DMS79 treated with DMSO at 0.1 percent for 48 hours (cell line): ENCODE results near the gene TEX9.
"Not testable (repeated sequence)": the region's sequence is repeated elsewhere in the genome, so short reads cannot be mapped to it uniquely, and the experiment has no call there.

Source experiments
- DNase-seq: peaks from one replicate; lab custom pipeline; 2025; lab: John Stamatoyannopoulos, UW

TEX9 gene

DNA sequence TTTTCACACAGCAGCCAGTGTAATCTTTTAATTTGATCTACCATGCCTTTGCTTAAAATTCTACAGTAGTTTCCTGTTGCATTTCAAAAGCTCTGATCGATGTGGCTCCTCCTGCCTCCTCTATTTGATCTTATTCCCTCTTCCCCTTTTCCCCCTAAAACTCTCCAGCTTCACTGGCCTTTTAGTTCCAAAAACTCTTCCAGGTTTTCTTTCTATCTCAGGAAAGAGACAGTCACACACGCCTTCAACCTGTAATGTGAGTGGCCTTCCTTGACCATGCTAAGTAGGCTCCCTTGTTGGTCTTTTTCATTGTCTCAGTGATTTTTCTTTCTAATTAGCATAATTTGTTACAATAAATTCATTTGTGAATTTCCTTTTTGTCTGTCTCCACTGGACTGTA is 985 bp downstream of the TEX9 start:
- no peak for DNase-seq

DNA sequence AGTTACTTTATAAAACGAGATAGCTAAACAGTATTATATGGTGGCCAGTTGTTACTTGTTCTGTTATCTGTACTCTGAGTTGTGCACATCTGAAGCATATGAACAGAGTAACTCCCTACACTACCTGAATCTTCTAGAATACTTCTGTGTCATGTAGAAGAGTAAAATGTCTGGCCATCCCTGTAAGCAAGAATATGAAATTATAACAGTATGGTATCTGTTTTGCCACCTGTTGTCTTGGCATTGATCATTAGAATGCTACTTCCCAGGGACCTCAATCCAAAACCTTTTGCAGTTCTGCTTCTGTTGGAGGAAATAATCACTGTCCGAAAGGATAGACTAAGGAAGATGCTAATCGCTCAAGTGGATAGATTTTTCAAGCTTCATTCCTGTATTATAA is 1.9 kb downstream of the TEX9 start:
- no peak for DNase-seq

DNA sequence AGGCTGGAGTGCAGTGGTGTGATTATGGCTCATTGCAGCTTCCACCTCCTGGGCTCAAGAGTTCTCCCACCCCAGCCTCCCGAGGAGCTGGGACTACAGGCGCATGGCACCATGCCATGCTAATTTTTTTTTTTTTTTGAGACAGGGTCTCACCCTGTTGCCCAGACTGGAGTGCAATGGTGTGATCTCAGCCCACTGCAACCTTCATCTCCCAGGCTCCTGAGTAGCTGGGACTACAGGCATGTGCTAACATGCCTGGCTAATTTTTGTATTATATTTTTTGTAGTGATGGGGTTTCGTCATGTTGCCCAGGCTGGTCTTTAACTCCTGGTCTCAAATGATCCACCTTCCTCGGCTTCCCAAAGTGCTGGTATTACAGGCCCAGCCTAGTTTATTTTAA is 4.0 kb downstream of the TEX9 start:
- no peak for DNase-seq

DNA sequence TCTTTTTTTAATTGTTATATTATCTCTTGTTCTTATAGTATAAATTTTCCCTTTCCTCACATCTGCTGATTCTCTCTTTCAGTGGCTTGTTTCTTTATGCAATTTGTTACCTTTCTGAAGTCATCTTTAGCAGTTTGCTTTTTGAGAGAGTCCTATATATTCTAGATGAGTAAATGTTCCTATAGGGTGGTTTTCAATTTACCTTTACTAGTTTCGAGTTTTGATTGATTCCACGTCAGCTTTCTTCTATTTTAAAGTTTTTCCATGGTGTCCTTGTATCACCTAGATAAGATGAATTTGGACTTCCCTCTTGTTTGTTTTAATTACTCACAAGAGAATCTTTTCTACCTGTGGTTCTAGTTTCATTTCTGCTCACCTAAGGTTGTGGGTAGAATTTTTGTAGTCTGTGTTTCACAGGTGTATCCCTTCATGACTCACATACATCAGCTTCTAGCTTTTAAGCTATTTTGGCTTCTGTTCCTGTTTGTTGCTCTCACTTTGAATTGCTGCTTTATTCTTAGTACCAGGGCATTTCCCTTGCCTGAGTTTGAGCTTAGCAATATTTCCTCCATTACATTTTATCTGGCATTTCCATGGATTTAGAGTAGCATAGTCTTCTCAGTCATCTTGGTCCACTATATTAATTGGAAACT is 6.4 kb downstream of the TEX9 start:
- no peak for DNase-seq

DNA sequence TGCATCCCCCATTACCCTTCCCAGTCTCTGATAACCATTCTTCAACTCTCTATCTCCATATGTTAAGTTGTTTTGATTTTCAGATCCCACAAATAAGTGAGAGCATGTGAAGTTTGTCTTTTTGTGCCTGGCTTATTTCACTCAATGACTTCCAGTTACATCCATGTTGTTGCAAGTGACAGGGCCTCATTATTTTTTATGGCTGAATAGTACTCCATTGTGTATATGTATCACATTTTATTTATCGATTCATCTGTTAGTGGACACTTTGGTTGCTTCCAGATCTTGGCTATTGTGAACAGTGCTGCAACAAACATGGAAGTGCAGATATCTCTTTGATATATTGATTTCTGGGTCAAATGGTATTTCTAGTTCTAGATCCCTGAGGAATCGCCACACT is 9.5 kb downstream of the TEX9 start:
- DNase-seq = not testable (repeated sequence)

DNA sequence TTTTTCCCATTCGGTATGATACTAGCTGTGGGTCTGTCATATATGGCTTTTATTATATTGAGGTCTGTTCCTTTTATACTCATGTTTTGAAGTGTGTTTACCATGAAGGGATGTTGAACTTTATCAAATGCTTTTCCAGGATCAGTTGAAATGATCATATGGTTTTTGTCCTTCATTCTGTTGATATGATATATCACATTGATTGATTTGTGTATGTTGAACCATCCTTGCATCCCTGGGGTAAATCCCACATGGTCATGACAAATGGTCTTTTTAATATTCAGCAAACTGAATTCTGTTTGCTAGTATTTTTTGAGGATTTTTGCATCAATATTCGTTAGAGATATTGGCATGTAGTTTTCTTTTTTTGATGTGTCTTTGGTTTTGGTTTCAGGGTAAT is 12.6 kb downstream of the TEX9 start:
- DNase-seq = not testable (repeated sequence)

DNA sequence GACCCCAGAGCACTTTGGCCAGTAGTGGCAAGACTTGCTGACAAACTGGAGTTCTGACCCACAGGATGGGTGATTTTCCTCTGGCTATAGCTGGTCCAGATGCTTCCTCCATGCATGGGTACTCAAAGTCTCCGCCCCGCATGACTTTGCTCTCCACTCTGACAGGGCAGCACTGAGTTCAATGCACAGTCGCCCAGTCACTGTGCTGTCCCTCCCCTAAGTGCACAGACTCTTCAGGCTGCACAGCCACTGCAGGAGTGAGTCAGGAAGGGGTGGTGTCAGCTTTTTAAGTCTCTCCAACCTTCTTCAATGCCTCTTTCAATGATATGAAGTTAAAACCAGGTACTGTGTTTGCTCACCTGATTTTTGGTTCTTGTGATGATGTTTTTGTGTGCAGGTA is 17.8 kb downstream of the TEX9 start:
- no peak for DNase-seq

DNA sequence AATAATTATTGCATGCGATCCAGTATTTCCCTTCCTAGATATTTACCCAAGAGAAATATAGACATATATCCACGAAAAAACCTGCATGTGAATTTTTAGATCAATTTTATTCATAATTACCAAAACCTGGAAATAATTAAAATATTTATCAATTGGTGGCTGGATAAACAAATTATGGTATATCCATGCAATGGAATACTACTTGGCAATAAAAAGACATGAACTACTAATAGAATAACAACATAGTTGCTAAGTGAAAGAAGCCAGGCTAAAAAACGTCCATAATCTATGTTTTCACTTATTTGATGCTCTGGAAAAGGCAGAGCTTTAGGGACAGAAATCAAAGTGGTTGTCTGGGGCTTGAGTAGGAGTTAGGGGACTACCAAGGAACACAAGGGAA is 20.7 kb downstream of the TEX9 start:
- no peak for DNase-seq

DNA sequence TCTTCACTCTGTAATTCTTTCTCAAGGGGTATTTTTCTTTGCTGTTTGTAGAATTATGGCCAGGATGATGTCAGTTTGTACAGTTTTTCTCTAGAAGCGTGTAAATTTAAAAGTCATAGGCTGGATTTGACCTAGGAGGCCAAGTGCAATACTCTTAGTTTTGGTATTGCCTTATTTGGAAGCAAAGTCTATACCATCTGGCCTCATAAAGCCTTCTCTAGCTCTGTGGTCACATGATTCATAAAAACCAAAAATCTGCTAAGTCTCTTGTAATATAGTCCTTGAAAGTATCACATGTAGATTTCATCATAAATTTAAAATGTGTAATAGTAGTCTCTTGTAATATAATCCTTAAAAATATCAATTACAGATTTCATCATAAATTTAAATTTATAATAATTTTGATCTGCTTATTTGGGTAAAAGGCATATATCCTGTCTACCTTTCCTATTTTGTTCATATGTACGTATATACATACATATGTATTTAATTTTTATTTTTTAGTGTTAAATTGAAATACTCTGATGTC is 25.6 kb downstream of the TEX9 start:
- no peak for DNase-seq

DNA sequence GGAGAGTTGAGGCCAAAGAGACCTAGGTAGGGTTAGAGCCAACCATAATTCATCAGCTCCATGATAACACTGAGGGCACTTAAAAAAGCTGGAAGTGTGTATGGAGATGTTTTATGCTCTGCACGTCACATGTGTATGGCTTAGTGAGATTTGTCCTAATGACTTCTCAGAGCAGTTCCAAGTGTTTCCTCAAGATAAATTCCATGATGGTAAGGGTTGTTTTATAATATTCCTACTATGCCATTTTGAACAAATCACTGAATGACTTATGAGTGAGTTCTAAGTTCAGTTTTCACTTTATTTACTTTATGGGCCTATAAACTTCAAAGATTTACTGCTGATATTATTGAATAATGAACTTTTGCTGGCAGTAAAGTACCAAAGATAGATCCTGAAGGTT is 28.1 kb downstream of the TEX9 start:
- no peak for DNase-seq

DNA sequence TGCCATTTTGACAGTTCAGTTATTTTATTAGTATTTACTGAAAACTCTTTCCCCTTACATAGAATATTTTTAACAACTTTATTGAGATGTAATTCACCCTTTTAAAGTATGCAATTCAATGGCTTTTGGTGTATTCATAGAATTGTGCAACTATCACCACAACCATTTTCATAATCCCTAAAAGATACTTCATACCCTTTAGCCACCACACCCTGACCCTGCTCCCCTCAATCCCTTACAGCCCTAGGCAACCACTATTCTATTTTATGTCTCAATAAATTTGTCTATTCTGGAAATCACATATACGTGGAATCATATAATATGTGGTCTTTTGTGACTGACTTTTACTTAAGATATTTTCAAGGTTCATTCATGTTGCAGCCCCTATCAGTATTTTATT is 29.7 kb downstream of the TEX9 start:
- no peak for DNase-seq

DNA sequence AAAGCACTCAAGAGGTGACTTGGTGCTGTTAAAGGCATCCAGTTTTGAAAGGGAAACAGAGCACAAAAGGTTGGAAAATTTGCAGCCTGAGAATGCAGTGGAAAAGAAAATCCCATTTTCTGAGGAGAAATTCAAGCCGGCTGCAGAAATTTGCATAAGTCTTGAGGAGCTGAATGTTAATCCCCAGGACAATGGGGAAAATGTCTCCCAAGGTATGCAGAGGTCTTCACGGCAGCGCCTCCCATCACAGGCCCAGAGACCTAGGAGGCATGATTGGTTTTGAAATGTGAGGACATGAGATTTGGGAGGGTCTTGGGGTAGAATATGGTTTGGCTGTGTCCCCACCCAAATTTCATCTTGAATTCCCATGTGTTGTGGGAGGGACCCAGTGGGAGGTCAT is 32.1 kb downstream of the TEX9 start:
- not testable (repeated sequence) for DNase-seq

DNA sequence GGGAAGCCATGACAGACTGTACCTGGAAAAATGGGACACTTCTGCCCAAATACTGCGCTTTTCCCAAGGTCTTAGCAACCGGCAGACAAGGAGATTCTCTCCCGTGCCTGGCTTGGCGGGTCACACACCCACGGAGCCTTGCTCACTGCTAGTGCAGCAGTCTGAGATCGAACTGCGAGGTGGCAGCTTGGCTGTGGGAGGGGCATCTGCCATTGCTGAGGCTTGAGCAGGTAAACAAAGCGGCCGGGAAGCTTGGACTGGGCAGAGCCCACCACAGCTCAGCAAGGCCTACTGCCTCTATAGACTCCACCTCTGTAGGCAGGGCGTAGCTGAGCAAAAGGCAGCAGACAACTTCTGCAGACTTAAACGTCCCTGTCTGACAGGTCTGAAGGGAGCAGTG is 34.0 kb downstream of the TEX9 start:
- DNase-seq = not testable (repeated sequence)

DNA sequence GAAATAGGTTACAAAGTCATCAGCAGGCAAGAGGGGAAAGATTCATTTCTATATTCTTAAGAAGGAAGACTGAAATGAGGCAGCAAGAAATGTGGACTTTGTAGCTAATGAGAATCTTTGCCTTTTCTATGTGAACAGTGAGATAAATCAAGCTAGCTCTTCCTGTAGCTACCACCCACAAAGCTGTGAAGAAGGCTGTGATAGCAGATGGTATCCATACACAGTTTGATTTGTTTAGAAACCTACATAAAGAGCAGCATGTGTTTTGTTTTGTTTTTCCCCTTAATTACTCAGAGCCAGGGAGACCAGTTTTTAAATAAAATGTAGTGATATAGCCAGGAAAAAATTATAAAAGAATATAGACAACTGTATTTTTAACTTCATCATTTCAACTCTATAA is 45.5 kb downstream of the TEX9 start:
- no peak for DNase-seq

DNA sequence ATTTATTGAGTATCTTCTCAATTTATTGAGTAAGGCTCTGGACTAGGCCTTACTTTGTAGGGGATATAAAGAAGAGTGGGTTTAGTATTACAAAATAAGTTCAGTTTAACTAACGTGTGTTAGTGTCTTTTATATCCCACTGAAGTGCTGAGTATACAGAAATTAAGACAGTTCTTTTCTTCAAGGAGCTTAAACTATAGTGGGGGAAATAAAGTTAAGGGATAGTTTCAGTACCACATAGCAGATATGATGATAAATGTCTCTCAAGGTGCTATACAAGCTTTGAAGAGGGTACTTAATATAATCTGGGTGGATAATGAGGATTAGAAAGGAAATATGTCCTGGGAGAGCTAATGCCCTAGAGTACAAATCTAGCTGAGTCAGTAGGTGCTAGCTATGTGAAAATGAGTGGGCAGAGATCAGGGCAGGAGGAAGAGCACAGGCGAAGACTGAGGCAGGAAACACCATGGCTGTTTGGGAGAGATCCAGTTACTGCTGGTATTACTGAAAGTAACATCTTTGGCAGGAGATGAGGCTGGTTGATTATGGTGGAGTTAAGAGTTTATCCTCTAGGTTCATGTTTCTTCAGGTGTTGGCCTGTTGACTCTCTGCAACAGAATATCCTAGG is 46.0 kb downstream of the TEX9 start:
- DNase-seq = no peak

DNA sequence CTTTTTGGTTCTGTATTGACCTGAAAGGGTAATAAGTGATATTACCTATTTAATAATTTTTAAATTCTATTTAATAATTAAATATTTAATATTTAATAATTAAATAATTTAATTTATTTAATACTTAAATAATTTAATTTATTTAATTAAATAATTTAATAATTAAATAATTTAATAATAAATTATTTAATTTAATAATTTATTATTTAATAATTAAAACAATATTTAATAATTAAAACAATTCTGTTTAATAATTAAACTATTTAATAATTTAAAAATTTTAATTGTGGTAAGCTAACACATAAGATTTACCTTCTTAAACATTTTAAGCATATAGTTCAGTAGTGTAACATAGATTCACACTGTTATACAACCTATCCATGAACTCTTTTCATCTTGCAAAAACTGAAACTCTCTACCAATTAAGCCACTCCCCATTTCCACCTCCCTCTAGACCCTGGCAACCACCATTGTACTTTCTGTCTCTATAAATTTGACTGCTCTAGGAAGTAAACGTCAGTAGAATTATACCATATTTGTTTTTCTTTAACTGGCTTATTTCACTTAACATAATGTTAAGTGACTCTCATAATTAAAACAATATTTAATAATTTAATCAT is 48.0 kb downstream of the TEX9 start:
- DNase-seq = not testable (repeated sequence)

DNA sequence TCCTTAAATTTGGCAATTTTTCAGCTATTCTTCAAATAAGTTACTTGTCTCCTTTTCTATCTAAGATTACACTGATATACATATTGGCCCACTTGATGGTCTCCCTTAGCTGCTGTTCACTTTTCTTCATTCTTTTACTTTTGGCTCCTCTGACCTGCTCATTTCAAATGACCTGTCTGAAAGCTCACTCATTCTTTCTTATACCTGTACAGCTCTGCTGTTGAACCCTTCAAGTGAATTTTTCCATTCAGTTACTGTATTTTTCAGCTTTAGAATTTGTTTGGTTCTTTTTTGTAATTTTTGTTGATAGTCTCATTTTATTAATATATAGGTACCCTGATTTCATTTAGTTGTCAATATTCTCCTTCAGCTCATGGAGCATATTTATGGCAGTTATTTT is 60.0 kb downstream of the TEX9 start:
- no peak for DNase-seq

DNA sequence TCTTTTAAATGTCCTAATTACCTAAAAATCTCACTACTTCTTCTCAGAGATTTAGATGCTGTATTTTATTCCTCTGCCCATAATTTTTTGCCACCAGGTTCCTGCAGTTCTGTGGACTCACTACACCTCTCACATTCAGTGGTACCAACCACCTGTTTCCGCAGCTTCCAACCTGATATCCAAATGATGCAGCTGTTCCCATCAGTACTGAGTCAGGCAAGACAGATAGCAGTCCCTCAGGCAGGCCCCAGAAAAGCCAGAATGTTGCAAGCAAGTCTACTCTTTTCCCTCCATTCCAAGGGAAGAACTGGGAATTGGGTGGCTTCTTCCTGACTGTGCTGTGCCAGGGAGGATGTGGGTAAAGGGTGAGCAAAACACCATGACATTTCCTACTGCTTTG is 60.8 kb downstream of the TEX9 start:
- DNase-seq = no peak

DNA sequence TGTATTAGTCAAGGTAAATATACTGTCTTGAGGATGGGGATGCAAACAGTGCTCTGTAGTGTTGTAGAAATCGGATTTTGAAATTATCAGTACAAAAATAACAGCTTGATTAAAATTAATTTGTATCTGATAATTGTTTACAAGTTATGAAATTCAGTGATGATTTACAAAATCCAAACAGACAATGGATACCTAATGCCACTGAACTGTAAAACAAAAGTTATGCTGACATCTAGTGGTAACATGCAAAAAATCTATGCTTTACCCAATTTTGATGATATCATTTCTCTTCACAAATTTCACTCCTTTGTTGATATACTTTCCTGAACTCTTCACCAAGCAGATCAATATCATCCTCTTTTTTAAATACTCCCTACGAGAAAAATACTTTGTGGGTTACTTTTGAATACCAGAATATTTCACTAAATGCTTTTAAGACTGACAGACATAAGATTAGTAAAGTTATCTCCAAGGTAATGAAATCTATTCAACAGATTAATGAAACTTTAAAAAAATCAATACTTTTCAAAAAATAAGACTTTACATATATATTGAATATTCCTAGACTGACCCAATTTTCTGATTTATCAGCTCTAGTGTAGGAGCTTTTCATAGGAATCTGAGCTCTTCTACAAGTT is 63.7 kb downstream of the TEX9 start:
- peak; percentile 33 for DNase-seq

DNA sequence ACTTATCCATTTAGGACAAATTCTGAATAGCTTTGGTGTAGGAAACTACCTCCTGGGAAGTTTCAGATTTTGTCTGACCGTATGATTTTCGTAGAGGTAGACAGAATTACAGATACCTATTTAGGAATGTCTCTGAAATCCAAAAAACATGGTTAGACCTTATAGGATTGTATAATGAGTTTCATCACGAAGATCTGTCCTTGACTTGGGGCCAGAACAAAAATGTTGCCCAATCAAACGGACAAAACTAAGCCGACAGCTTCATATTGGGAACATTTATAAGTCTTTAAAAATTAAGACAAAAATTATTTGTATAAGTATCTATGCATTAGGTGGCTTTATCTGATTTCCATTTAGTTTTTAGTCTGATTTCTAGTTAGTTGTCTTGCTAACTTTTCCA is 67.1 kb downstream of the TEX9 start:
- no peak for DNase-seq

DNA sequence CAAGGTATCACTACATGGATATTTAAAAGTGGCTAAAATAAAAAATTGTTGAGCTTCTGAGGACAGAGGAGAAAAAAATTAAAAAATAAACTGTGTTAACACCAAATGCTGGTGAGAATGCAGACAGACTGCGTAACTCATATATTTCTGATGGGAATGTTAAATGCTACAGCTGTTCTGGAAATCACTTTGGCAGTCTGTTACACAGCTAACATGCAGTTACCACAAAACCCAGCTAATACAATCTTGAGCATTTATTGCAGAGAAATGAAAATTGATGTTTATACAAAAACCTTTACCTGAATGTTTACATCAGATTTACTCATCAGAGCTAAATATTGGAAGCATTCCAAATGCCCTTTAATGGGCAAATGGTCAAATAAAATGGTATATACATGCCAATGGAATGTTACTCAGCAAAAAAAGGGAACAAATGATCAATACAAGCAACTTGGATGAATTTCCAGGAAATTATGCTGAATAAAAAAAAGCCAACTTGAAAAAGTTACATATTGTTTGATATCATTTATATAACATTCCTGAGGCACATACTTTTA is 75.1 kb downstream of the TEX9 start:
- no peak for DNase-seq

DNA sequence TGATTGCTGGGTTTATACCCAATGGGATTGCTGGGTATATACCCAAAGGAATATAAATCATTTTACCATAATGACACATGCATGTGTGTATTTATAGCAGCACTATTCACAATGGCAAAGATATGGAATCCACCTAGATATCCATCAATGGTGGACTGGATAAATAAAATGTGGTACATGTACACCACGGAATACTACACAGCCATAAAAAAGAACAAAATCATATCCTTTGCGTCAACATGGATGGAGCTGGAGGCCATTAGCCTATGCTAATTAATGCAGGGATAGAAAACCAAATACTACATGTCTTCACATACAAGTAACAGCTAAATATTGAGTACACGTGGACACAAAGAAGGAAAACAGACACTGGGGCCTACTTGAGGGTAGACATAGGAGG is 77.1 kb downstream of the TEX9 start:
- no peak for DNase-seq

DNA sequence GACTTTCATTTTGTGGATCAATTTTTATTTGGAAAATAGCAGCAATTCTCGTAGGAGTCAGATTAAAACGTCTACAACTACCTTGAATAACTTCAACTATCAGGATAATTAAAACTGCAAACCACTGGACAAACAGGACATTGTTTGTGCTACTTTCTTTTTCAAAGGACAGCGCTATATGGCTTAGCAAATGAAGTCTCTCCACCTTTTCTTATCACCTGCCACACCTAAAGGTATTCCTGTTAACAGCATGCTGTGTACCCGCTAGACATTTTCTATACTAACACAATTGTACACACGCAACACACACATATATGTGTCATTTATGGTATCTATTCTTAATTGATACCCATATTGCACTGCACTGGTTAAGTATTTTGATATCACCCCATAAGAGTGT is 80.5 kb downstream of the TEX9 start:
- DNase-seq = no peak
